IgD-negative memory B cell (primary cell): ENCODE results near the gene LRP1-AS. TPM values are rescaled to one million over a fixed set of nuclear protein-coding genes. Genes with fewer than 3 reads are reported as not detected.
"Not testable (repeated sequence)": the region's sequence is repeated elsewhere in the genome, so short reads cannot be mapped to it uniquely, and the experiment has no call there.

ENCODE experiments used
- H3K27ac Mint-ChIP-seq, 3 donors: one replicate each; pipeline ENCODE4 v1.8.0; 2020 to 2022; ENCODE audit warnings: mild to moderate bottlenecking in 3 of 3, mixed read lengths in 3 of 3, moderate library complexity in 1 of 3
- H3K27me3 Mint-ChIP-seq: one replicate; pipeline ENCODE4 v1.8.0; 2021; ENCODE audit warnings: mixed read lengths
- H3K36me3 Mint-ChIP-seq: one replicate; pipeline ENCODE4 v1.8.0; 2020; ENCODE audit warnings: mild to moderate bottlenecking, mixed read lengths
- H3K4me1 Mint-ChIP-seq, 3 donors: one replicate each; pipeline ENCODE4 v1.8.0; 2020 to 2022; ENCODE audit warnings: mixed read lengths in 3 of 3, mild to moderate bottlenecking in 1 of 3
- H3K4me3 Mint-ChIP-seq, 4 donors: one replicate each; pipeline ENCODE4 v1.8.0; 2020 to 2022; ENCODE audit warnings: mild to moderate bottlenecking in 4 of 4, mixed read lengths in 4 of 4, moderate library complexity in 3 of 4
- H3K9me3 Mint-ChIP-seq, 3 donors: one replicate each; pipeline ENCODE4 v1.8.0; 2020 to 2021; ENCODE audit warnings: mixed read lengths in 3 of 3, mild to moderate bottlenecking in 1 of 3
- polyA plus RNA-seq: library from polyadenylated mRNA; unstranded; fragments of 300-500 nt; fragmentation: Illumina TruSeq; gene quantifications from one replicate; pipeline ENCODE4 v1.2.3, GENCODE V29; 2021

LRP1-AS gene
- polyA plus RNA-seq, 1 donor from 2014 or later, result not detected

GRCh38 chr12:57129321-57129842 lies 18.0 kb downstream of the LRP1-AS start:
- Mint-ChIP-seq H3K27me3 (peaks cover 8% of the 10 kb centered on the region), H3K36me3 (no peaks in the 10 kb centered on the region), H3K27ac (peak overlapping the region in 2 of 3 donors; percentile 25 to 53), H3K4me3 (peak overlapping the region; percentile 50 to 86 (median 65)), H3K4me1 (peaks cover 6 to 10% (median 8%) of the 10 kb centered on the region in 3 donors), H3K9me3 (no peaks in the 10 kb centered on the region)

- H3K9me3 Mint-ChIP-seq, result peaks cover 0 to under 1% (median 0%) of the 10 kb centered on the region in 3 donors
- peaks cover 10 to 12% (median 11%) of the 10 kb centered on the region in 3 donors for H3K4me1 Mint-ChIP-seq
- peaks cover 8% of the 10 kb centered on the region for H3K27me3 Mint-ChIP-seq
- H3K27ac Mint-ChIP-seq, result no peak overlapping the region
- H3K4me3 Mint-ChIP-seq, result peak overlapping the region; percentile 57 to 96 (median 94)
- H3K36me3 Mint-ChIP-seq, result no peaks in the 10 kb centered on the region
Measured at GRCh38 chr12:57128519-57129247, 18.7 kb downstream of the LRP1-AS start.

GRCh38 chr12:57127726-57128518 lies 19.5 kb downstream of the LRP1-AS start, which contains the start of gene LRP1:
TSS of gene LRP1 (plus strand) at chr12:57128483. CDS start at chr12:57128965, 482 bp downstream.
- H3K9me3 Mint-ChIP-seq, result peaks cover 0 to 1% (median 0%) of the 10 kb centered on the region in 3 donors
- peaks cover 8% of the 10 kb centered on the region for H3K27me3 Mint-ChIP-seq
- peak within 1 kb of the TSS in 2 of 3 donors; percentile 32 to 54 for H3K27ac Mint-ChIP-seq
- no peaks in the 10 kb centered on the region for H3K36me3 Mint-ChIP-seq
- H3K4me3 Mint-ChIP-seq, result peak within 1 kb of the TSS; percentile 86 to 96 (median 94)
- H3K4me1 Mint-ChIP-seq, result peaks cover 10 to 12% (median 11%) of the 10 kb centered on the region in 3 donors

GRCh38 chr12:57127101-57127725 lies 20.2 kb downstream of the LRP1-AS start:
- H3K27me3 Mint-ChIP-seq, result peaks cover 8% of the 10 kb centered on the region
- peaks cover 10 to 12% (median 11%) of the 10 kb centered on the region in 3 donors for H3K4me1 Mint-ChIP-seq
- peaks cover 0 to 1% (median 0%) of the 10 kb centered on the region in 3 donors for H3K9me3 Mint-ChIP-seq
- H3K36me3 Mint-ChIP-seq, result no peaks in the 10 kb centered on the region
- peak overlapping the region in 2 of 3 donors; percentile 54 to 55 for H3K27ac Mint-ChIP-seq
- H3K4me3 Mint-ChIP-seq, result peak overlapping the region; percentile 86 to 95 (median 94)

GRCh38 chr12:57126561-57126960 lies 20.9 kb downstream of the LRP1-AS start:
- H3K27ac Mint-ChIP-seq, result peak overlapping the region in 2 of 3 donors; percentile 54 to 55

GRCh38 chr12:57126061-57126460 lies 21.4 kb downstream of the LRP1-AS start:
- H3K27me3 Mint-ChIP-seq, result peaks cover 8% of the 10 kb centered on the region
- no peak overlapping the region for H3K27ac Mint-ChIP-seq
- H3K4me3 Mint-ChIP-seq, result peak overlapping the region in 1 of 4 donors; percentile 34
- no peaks in the 10 kb centered on the region for H3K36me3 Mint-ChIP-seq
- H3K4me1 Mint-ChIP-seq, result peaks cover 10 to 12% (median 11%) of the 10 kb centered on the region in 3 donors
- H3K9me3 Mint-ChIP-seq, result peaks cover 0 to 1% (median 0%) of the 10 kb centered on the region in 3 donors

More at GRCh38 chr12:57126561-57126960, 20.9 kb downstream of the LRP1-AS start:
- H3K4me1 Mint-ChIP-seq, result peaks cover 10 to 12% (median 11%) of the 10 kb centered on the region in 3 donors
- H3K4me3 Mint-ChIP-seq, result peak overlapping the region in 3 of 4 donors; percentile 51 to 95 (median 94)
- H3K36me3 Mint-ChIP-seq, result no peaks in the 10 kb centered on the region
- peaks cover 8% of the 10 kb centered on the region for H3K27me3 Mint-ChIP-seq
- H3K9me3 Mint-ChIP-seq, result peaks cover 0 to 1% (median 0%) of the 10 kb centered on the region in 3 donors

- H3K27me3 Mint-ChIP-seq, result peaks cover 5% of the 10 kb centered on the region
- H3K27ac Mint-ChIP-seq, result no peak overlapping the region
- peak overlapping the region in 1 of 4 donors; percentile 8 for H3K4me3 Mint-ChIP-seq
- peaks cover 8 to 15% (median 13%) of the 10 kb centered on the region in 3 donors for H3K4me1 Mint-ChIP-seq
- peaks cover 0 to 1% (median 0%) of the 10 kb centered on the region in 3 donors for H3K9me3 Mint-ChIP-seq
- no peaks in the 10 kb centered on the region for H3K36me3 Mint-ChIP-seq
Measured at GRCh38 chr12:57124261-57124877, 23.1 kb downstream of the LRP1-AS start.

- H3K4me3 Mint-ChIP-seq, result no peak overlapping the region
- H3K27me3 Mint-ChIP-seq, result peaks cover 5% of the 10 kb centered on the region
- peaks cover 12 to 20% (median 19%) of the 10 kb centered on the region in 3 donors for H3K4me1 Mint-ChIP-seq
- no peaks in the 10 kb centered on the region for H3K36me3 Mint-ChIP-seq
- H3K27ac Mint-ChIP-seq, result no peak overlapping the region
- peaks cover 0 to 1% (median 0%) of the 10 kb centered on the region in 3 donors for H3K9me3 Mint-ChIP-seq
Measured at GRCh38 chr12:57123813-57124212, 23.6 kb downstream of the LRP1-AS start.

GRCh38 chr12:57120718-57121117 lies 26.7 kb downstream of the LRP1-AS start:
- not testable (repeated sequence) for H3K4me3 Mint-ChIP-seq, H3K27ac Mint-ChIP-seq, H3K36me3 Mint-ChIP-seq, H3K9me3 Mint-ChIP-seq, H3K27me3 Mint-ChIP-seq
- peaks cover 13 to 19% (median 15%) of the 10 kb centered on the region in 3 donors for H3K4me1 Mint-ChIP-seq

- no peaks in the 10 kb centered on the region for H3K27me3 Mint-ChIP-seq
- no peaks in the 10 kb centered on the region for H3K36me3 Mint-ChIP-seq
- peak overlapping the region in 2 of 4 donors; percentile 19 to 29 for H3K4me3 Mint-ChIP-seq
- H3K27ac Mint-ChIP-seq, result peak overlapping the region; percentile 34 to 65 (median 64)
- H3K9me3 Mint-ChIP-seq, result peaks cover 0 to 1% (median 0%) of the 10 kb centered on the region in 3 donors
- H3K4me1 Mint-ChIP-seq, result peaks cover 13 to 18% (median 15%) of the 10 kb centered on the region in 3 donors
Measured at GRCh38 chr12:57119294-57120085, 27.9 kb downstream of the LRP1-AS start.

- Mint-ChIP-seq H3K27ac (peak overlapping the region; percentile 34 to 65 (median 64)), H3K36me3 (no peaks in the 10 kb centered on the region)
Measured at GRCh38 chr12:57118711-57119271, 28.6 kb downstream of the LRP1-AS start.

GRCh38 chr12:57116580-57117281 lies 30.7 kb downstream of the LRP1-AS start:
- no peak overlapping the region for H3K27ac Mint-ChIP-seq
- peak overlapping the region in 1 of 4 donors; percentile 16 for H3K4me3 Mint-ChIP-seq
- peaks cover 13 to 19% (median 18%) of the 10 kb centered on the region in 3 donors for H3K4me1 Mint-ChIP-seq

More at GRCh38 chr12:57118711-57119271, 28.6 kb downstream of the LRP1-AS start:
- H3K4me3 Mint-ChIP-seq, result peak overlapping the region in 2 of 4 donors; percentile 19 to 29
- H3K27me3 Mint-ChIP-seq, result no peaks in the 10 kb centered on the region
- peaks cover 0 to 1% (median 0%) of the 10 kb centered on the region in 3 donors for H3K9me3 Mint-ChIP-seq
- peaks cover 10 to 14% (median 11%) of the 10 kb centered on the region in 3 donors for H3K4me1 Mint-ChIP-seq

More at GRCh38 chr12:57116580-57117281, 30.7 kb downstream of the LRP1-AS start:
- H3K9me3 Mint-ChIP-seq, result no peaks in the 10 kb centered on the region
- no peaks in the 10 kb centered on the region for H3K36me3 Mint-ChIP-seq
- no peaks in the 10 kb centered on the region for H3K27me3 Mint-ChIP-seq
